ENCODE data around the gene MRGPRG.

MRGPRG gene

GRCh38 chr11:3189196-3189843 is 29.3 kb downstream of the MRGPRG start:
- TF ChIP-seq EZH2phosphoT487 (IDR thresholded peaks at IDR 0.05; ENCODE audit: low read depth) (no peak), CTCF (IDR thresholded peaks at IDR 0.05; ENCODE audit: low read depth, low read length) (no peak)
- no peaks in the 10 kb centered on the region for H3K9me3 ChIP-seq (ENCODE audit: insufficient read depth, low read length)
- no peak overlapping the region for H3K4me3 ChIP-seq (ENCODE audit: low read length)
- no peak overlapping the region for H2AFZ ChIP-seq (ENCODE audit: low read depth, low read length)
- no peaks in the 10 kb centered on the region for H3K27me3 ChIP-seq (ENCODE audit: low read depth, low read length)
- H3K9ac ChIP-seq (ENCODE audit: low read length): no peak overlapping the region
- H4K20me1 ChIP-seq (ENCODE audit: insufficient read depth, low read length): no peaks in the 10 kb centered on the region
- H3K36me3 ChIP-seq (replicated peaks; ENCODE audit: low read depth, low read length): no peaks in the 10 kb centered on the region
- no peak overlapping the region for H3K27ac ChIP-seq (ENCODE audit: low read length)
- no peak overlapping the region for H3K4me2 ChIP-seq (ENCODE audit: low read length)
- no peaks in the 10 kb centered on the region for H3K4me1 ChIP-seq (ENCODE audit: low read length)
- H3K79me2 ChIP-seq (ENCODE audit: low read length): no peaks in the 10 kb centered on the region

GRCh38 chr11:3188496-3189195 is 30.0 kb downstream of the MRGPRG start:
- H3K9me3 ChIP-seq (ENCODE audit: insufficient read depth, low read length): no peaks in the 10 kb centered on the region
- no peaks in the 10 kb centered on the region for H3K4me1 ChIP-seq (ENCODE audit: low read length)
- no peak overlapping the region for H2AFZ ChIP-seq (ENCODE audit: low read depth, low read length)
- no peak overlapping the region for H3K27ac ChIP-seq (ENCODE audit: low read length)
- no peak overlapping the region for H3K4me2 ChIP-seq (ENCODE audit: low read length)
- H3K79me2 ChIP-seq (ENCODE audit: low read length): no peaks in the 10 kb centered on the region
- no peaks in the 10 kb centered on the region for H4K20me1 ChIP-seq (ENCODE audit: insufficient read depth, low read length)
- no peak overlapping the region for H3K4me3 ChIP-seq (ENCODE audit: low read length)
- H3K36me3 ChIP-seq (replicated peaks; ENCODE audit: low read depth, low read length): no peaks in the 10 kb centered on the region
- H3K27me3 ChIP-seq (ENCODE audit: low read depth, low read length): no peaks in the 10 kb centered on the region
- no peak for TF ChIP-seq CTCF (IDR thresholded peaks at IDR 0.05; ENCODE audit: low read depth, low read length)
- no peak for TF ChIP-seq EZH2phosphoT487 (IDR thresholded peaks at IDR 0.05; ENCODE audit: low read depth)
- no peak overlapping the region for H3K9ac ChIP-seq (ENCODE audit: low read length)

GRCh38 chr11:3186166-3186953 is 32.3 kb downstream of the MRGPRG start:
- H3K4me3 ChIP-seq (ENCODE audit: low read length): no peak overlapping the region
- TF ChIP-seq CTCF (IDR thresholded peaks at IDR 0.05; ENCODE audit: low read depth, low read length): no peak
- TF ChIP-seq EZH2phosphoT487 (IDR thresholded peaks at IDR 0.05; ENCODE audit: low read depth): no peak
- H3K4me2 ChIP-seq (ENCODE audit: low read length): no peak overlapping the region
- no peaks in the 10 kb centered on the region for H4K20me1 ChIP-seq (ENCODE audit: insufficient read depth, low read length)
- no peak overlapping the region for H2AFZ ChIP-seq (ENCODE audit: low read depth, low read length)
- H3K9me3 ChIP-seq (ENCODE audit: insufficient read depth, low read length): no peaks in the 10 kb centered on the region
- H3K36me3 ChIP-seq (replicated peaks; ENCODE audit: low read depth, low read length): no peaks in the 10 kb centered on the region
- H3K79me2 ChIP-seq (ENCODE audit: low read length): no peaks in the 10 kb centered on the region
- H3K27me3 ChIP-seq (ENCODE audit: low read depth, low read length): no peaks in the 10 kb centered on the region
- no peak overlapping the region for H3K27ac ChIP-seq (ENCODE audit: low read length)
- H3K4me1 ChIP-seq (ENCODE audit: low read length): no peaks in the 10 kb centered on the region
- no peak overlapping the region for H3K9ac ChIP-seq (ENCODE audit: low read length)

- Histone ChIP-seq H3K79me2 (ENCODE audit: low read length) (no peaks in the 10 kb centered on the region), H2AFZ (ENCODE audit: low read depth, low read length) (no peak overlapping the region), H3K4me3 (ENCODE audit: low read length) (no peak overlapping the region), H3K9me3 (ENCODE audit: insufficient read depth, low read length) (no peaks in the 10 kb centered on the region), H3K4me2 (ENCODE audit: low read length) (no peak overlapping the region), H3K9ac (ENCODE audit: low read length) (no peak overlapping the region), H3K27ac (ENCODE audit: low read length) (no peak overlapping the region), H3K27me3 (ENCODE audit: low read depth, low read length) (no peaks in the 10 kb centered on the region), H3K36me3 (replicated peaks; ENCODE audit: low read depth, low read length) (no peaks in the 10 kb centered on the region), H3K4me1 (ENCODE audit: low read length) (no peaks in the 10 kb centered on the region), H4K20me1 (ENCODE audit: insufficient read depth, low read length) (no peaks in the 10 kb centered on the region)
- no peak for TF ChIP-seq CTCF (IDR thresholded peaks at IDR 0.05; ENCODE audit: low read depth, low read length)
- no peak for TF ChIP-seq EZH2phosphoT487 (IDR thresholded peaks at IDR 0.05; ENCODE audit: low read depth)
Observed at GRCh38 chr11:3184732-3185347, 33.8 kb downstream of the MRGPRG start.

All from OCI-LY3 (cell line).